Stimulated activated CD4-positive, alpha-beta T cell treated with anti-CD3 and anti-CD28 coated beads, Interleukin-15, amount 100 ng/mL, for 24 hours (primary cell): ENCODE data around the gene PDCD10.

Experiments
- DNase-seq: peaks from one replicate; pipeline ENCODE4 v3.0.0-alpha.2; 2020

PDCD10 gene

GRCh38 chr3:167734498-167735232, at the start of gene PDCD10:
Gene PDCD10 (minus strand): TSS chr3:167734892. CDS start chr3:167720157, 14,735 bp downstream.
- peak; percentile 96 for DNase-seq

DNA sequence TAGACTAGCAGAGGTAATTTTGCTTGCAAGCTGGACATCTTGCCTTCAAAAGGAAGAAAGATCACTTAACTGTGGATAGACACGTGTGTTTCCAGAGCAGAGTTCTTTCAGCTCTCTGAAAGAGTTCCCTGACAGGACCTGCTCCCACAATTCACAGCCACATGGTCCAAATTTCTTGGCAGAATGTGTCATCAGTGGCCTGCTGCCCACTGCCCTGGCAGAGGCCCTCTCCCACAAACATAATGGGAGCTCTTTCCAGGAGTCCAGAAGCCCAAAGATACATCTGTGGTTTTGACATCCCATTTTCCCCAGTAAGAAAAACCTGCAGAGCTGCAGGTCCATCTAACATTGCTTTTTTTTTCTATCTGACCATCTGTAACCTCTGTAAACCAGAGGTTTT, 49.1 kb upstream of the PDCD10 start:
- no peak for DNase-seq

- DNase-seq, result no peak
These were observed 45.7 kb upstream of the PDCD10 start for GRCh38 chr3:167780214-167780883.

DNA sequence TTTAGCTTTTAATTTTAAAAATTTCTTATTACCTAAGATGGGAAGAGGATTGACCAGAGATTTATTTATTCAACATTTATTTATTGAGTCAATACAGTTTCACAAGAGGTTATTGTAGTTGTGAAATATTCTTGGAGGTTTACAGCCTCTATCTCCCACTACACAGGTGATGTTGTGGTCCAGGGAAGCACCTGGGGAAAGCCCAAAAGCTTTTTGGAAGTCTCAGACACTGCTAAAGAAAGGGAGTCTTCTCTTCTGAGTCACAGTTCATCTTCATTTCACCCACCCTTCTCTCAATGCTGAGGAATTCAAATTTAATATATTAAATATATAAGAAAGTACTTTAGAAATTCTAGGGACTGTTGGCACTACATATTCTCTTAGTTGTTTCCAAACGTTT, 42.7 kb upstream of the PDCD10 start:
- DNase-seq, result no peak

DNA sequence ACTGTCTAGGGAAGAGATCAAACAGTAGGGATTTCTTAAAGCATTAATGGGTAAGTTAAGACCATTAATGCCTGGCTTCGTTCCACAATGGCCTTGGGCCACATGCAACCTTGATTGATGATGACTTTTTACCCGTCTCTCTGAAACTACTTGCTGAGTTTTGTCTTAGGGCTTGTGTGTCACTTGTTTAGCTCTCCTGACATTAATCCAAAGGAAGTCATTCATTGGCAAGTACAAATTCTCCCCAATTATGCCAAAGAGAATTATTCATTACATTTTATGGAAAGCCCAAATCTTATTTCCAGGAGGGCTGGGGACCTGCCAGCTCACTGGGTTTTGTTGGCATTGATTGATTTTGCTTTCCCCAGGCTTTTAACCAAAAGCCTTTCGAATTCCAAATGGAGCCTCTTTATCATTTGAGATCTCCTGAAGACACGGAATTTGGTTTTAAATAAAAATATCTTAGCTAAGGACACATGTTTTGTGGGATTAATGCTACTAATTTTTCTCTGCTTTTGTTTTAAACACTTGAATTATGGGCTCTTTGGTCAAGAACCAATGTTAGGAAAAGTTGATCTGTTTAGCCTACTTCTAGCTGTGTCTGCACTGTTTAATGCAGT, 41.5 kb upstream of the PDCD10 start:
- no peak for DNase-seq

DNA sequence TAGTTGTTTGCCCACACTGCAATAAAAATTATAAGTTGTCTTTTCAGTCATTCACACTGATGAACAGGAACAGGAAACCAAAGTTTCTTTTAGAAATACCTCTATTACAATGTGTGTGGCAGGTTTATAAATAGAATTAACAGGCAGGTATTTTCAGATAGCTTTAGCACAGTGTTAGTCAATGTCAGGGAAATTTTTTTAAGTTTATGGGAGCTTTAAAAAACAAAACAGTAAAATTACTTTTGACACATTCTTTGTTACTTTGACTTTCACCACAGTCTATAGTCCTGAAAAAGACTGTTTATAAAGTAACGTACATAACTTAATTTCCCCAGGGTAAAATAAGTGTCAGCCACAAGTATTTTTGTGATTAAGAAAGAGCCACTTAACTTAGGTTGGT, 38.9 kb upstream of the PDCD10 start:
- no peak for DNase-seq

GRCh38 chr3:167772992-167773391, 38.3 kb upstream of the PDCD10 start:
- no peak for DNase-seq

- DNase-seq, result no peak
These were observed 27.6 kb upstream of the PDCD10 start for GRCh38 chr3:167762296-167762695.

DNA sequence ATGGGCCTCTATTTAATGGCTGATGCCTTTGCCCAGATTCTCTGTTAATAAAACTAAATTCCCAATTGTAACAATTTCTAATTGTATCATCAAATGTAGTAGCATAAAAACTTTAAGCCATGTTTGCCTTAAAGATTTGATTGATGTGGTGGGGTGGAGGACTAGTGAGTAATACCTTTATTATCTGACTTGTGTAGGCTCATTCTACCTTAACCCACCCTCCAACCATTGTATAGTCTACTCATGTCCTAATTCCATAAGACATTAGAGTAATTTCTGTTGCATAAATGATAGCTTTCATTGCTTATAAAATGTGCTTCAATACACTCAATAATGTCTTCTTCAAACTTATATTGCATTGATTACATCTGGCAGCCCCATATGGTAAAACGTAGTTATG, 26.6 kb upstream of the PDCD10 start:
- no peak for DNase-seq

DNA sequence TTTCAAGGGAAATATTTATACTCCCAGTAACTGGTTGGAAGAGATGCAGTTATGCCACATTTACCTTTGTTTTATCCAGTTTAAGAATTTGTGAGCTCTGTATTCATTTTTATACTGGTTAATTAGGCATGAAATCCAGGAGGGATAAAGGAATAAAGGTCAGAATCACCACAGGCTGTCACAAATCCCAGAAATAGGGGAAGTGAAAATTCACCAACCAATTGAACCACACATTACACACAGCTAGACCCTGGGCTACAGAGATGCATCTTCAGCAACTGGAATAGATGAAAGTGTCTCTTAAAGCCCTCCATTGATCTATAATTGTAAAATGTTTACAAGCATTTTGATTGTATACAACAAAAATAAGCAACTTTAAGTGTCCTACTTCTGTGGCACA, 19.4 kb upstream of the PDCD10 start:
- no peak for DNase-seq

- no peak for DNase-seq
These were observed 15.7 kb upstream of the PDCD10 start for GRCh38 chr3:167750272-167750971.

DNA sequence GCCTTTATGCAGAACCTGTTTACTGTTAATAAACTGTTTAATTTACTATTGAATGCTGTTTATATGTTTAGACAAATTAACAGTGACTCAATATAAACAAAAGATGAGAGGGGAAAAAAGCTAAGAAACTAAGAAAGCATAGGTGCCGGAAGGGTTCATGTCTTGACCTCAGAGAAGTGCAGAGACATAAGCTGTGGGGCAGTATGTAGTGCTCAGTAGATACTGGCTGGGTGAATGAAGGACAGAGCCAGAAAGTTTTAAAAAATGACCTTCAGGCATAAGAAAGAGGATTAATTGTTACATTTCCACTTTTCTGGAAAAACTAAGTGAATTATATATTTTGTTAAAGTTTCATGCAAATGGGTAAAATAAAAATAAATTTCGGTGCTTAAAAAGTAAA, 15.0 kb upstream of the PDCD10 start:
- DNase-seq, result no peak

- no peak for DNase-seq
These were observed 14.5 kb upstream of the PDCD10 start for GRCh38 chr3:167749209-167749608.

DNA sequence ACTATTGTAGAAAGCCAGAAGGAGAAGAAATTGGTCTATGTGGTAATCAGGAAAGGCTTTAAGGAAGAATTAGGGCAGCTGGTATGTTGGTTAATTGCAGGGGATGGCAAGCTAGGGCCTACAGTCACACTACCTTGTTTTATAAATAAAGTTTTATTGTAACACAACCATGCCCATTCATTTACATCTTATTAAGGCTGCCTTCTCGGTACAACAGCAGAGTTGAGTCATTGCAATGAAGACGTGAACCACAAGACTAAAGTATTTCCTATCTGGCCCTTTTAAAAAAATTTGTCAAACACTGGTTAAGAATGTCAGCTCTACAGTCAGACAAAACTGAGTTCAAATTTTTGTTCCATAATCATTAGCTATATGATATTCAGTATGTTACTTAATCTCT, 9.1 kb upstream of the PDCD10 start:
- no peak for DNase-seq

GRCh38 chr3:167742338-167742737, 7.6 kb upstream of the PDCD10 start:
- DNase-seq, result no peak

DNA sequence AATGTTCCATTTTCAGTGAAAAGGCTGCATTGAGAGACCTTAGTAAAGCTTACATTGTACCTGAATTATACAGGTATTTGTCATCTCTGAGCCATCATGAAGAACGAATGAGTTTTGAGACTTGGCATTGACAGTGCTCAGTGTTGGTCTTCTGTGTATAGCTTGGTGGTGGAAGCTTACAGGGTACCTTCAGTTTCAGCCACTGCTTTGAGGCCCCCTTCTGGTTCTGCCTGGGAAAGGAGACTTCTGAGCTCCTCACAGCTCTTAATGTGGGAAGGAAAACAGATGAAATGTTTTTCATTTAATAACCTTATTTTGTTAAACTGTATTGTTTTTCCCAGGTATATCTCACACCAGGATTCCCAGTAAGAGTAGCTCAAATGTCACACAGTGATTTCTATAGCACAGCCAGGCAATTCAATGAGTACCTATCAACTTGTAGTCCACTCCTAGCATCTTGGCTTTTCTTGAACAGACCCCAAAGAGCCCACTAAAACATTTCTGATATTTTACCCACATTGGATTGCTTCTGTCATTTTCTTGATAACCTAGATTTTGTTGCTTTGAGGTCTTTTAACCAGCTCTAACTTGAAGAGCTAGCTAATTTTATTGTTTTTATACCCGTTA, 6.4 kb upstream of the PDCD10 start:
- DNase-seq, result peak; percentile 29

DNA sequence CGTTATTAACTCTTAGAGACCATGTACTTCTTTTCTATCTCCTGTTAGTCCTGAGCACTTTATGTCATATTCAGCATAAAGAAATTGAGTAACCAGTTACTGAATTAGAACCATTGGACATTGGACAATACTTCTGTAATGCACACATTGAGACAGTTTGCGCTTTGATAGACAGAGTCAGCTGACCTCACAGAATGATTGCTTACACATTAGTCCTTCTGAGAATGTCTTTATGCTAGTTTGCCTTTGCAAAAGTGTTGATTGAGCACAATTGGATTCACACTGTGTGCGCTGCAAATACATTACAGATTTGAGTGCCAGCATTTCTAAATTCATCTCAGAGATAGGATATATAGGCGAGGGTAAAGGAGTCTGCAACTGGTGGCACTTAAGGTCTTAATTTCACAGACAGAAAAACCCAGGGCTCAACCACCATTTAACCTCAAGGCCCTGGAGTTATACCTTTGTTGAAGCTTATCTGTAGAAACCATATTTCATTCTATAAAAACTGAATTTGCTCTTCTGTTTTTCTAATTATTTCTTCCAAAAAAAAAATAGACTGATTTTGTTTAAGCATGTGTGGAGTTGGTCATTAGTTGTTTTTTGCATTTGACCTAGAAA, 4.6 kb upstream of the PDCD10 start:
- DNase-seq, result no peak

- no peak for DNase-seq
These were observed 3.3 kb upstream of the PDCD10 start for GRCh38 chr3:167738037-167738436.

GRCh38 chr3:167736997-167737396, 2.3 kb upstream of the PDCD10 start:
- DNase-seq, result no peak

DNA sequence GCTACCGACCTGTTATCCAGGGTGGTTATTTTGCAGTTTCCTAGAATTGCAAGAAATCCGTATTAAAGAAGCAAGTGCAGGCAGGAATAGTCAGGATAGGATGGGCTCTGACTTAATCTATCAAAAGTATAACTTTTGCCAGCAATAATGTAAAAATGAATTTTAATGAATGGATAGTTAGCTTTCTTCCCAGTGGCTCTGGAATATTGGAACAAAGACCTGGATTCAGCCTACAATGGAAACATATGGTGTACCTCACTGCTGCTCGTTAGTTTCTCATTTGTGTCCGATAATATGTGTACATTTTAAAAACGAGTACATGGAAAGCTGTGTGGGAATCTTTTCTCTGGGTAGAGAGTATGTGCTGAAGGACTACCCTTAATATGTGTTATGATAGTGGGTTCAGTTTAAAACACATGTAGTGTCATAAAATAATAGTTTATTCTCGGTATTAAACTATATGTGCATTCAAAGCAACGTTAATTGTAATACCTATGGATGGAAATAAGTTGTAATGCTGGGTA, 1.6 kb upstream of the PDCD10 start:
- no peak for DNase-seq

DNA sequence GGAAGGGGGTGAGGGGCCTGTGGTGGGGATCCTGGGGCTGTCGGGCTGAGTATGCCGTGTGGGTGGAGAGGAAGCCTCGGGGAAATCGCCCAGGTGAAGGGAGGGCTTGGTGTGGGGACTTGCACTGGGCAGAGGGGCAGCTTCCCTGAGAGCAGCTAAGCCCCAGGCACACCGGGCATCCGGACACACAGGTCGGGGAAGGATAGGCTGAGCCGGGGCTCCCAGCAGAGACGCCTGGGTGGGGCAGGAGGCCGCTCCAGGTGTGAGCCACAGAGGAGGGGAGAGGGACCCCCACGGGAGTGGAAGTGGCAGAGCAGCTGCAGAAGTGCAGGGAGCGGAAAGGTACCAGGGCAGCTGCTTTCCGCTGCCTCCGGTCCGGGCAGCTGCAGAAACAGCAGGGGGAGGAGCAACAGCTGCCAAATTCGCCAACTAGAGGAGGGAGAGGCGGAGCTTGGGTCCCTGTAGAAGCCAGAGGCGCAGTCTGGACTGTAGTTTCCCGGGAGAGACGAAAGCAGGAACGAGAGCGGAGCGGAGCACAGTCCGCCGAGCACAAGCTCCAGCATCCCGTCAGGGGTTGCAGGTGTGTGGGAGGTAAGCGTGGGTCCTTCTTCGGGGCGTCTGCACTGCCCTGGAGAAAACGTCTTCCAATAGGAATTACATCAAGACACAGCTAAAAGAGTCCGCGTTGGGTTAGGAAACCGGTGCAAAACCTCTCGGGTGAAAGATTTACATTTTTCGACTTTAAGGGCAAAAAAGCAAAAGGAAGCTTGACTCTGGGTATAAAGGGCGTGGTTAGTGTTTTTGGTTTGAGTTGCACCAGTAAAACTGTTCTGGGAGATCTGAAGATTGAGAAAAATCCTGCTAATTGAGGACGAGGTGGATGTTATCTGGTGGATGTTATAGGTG, 794 bp upstream of the PDCD10 start, which contains the start of gene SERPINI1:
Gene SERPINI1 (plus strand): TSS at position 489 of the 906 bp plus-strand sequence. CDS start 53,408 bp downstream, outside the sequence.
- DNase-seq, result peak; percentile 86
